GM19193 (cell line): ENCODE results near the gene PRR22.

Experiments
- POLR2A ChIP-seq: IDR thresholded peaks from 4 replicates; pipeline ENCODE4 v1.6.1; 2011; ENCODE audit not compliant: insufficient read depth, insufficient read length; ENCODE audit errors: extremely low read depth

The PRR22 gene

DNA sequence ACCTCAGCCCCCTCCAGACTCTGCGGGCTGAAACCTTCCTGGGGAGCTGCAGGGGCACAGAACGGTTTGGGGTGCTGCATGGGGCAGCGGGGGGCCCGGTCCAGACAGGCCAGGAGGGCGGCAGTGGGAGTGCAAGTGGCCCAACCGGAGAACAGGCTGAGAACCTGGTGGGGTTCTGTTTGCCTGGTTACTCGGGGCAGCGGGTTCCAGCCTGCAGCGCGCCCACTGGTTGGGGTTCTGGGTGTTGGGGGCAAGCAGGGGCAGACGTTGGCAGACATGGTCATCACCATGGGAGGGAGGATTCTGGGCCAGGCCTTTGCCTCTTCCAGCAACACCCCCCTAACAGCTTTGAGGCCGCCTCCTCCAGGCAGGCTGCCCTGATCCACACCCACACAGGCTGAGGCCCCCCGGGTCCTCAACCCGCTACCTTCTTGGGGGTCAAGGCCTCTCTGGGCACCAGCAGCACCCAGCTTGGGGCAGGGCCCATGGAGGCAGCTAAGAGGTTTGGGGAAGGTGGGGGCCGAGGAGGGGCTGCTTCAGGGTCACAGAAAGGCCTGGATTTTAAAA is at the start of gene PRR22:
TSS of gene PRR22 (minus strand) at position 166 of the 567 bp plus-strand sequence. CDS start at position 80, 86 bp downstream.
- no peak for TF ChIP-seq POLR2A

DNA sequence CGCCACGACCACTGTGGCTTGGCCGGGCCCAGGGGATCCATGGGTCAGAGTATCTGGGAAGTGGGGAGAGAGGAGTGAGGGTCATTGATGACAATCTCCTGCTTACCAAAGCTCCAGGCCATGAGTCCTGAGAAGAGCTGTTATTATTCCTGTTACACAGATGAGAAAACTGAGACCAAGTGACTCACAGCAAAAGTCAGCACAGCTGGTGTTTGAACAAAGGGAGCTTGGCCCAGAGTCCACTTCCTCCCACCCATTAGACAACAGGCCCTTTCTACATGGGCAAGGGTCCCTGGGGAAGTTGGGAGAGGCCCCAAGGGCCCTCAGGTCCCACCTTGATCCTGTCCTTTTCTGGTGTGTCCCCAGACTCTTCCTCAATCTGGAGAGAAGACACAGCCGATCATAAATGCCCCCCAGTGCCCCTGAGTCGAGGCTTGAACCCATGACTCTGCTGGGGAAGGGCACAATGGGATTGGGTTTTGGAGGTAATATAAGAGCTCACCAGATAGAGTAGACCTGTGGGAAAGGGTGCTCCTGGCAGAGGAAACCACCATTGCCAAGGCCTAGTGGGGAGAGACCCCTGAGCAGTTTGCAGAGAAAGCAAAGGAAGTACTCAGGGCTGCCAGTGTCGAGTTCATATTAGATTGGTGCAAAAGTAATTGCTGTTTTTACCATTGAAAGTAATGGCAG is 48.1 kb upstream of the PRR22 start:
- TF ChIP-seq POLR2A, result no peak

DNA sequence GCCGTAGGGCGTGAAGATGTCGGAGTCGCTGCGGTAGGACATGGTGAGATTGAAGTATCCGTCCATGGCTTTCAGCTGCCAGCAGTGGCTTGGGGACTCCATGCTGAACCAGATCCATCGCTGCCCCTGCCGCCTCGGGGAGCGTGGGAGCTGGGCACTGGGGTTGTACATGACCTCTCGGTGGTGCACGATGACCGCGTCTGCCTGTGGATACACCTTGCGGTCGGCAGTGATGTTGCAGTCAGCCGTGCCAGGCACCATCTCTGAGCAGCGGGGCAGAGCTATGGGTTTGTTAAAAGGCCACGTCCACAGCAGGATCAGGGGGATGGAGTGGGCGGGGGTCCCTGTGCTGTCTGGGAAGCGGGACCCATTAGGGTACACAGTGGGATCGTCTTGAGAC is 47.5 kb upstream of the PRR22 start:
- TF ChIP-seq POLR2A, result no peak

GRCh38 chr19:5831159-5831558 is 46.6 kb upstream of the PRR22 start:
- no peak for TF ChIP-seq POLR2A

DNA sequence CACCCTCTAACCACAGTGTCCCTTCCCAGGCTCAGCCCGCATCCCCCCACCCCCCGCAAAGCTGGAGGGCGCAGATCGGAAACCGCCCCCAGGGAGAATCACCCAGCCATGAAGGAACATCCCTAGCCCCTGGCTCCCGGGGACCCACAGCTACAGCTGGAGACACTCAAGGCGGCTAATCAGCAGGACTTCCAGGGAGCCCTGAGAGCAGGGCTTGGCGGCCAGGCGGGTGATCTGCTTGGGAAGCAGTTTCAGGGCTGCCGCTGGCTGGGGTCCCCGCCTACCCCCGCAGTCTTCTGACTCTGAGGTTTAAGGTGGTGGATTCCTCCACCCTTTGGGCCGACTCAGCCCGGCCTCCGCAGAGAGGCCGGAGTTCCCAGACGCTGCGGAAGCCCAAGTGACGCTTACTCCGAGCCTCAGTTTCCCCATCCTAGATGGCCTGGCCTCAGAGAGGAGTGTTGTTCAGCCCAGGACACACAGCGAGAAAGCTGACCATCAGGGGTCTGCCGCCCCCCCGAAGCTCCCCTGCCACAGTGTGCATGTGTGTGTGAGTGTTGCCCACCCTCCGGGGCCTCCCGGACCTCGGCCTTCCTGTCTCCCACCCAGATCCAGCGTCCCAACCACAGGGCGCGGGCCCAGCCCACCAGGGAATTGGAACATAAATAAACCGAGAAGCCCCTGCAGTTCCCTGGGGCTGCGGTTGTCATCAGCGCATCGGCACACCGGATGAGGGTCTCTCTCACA is 45.2 kb upstream of the PRR22 start:
- no peak for TF ChIP-seq POLR2A

- TF ChIP-seq POLR2A, result no peak
Observed at GRCh38 chr19:5828661-5829566, 44.4 kb upstream of the PRR22 start.

DNA sequence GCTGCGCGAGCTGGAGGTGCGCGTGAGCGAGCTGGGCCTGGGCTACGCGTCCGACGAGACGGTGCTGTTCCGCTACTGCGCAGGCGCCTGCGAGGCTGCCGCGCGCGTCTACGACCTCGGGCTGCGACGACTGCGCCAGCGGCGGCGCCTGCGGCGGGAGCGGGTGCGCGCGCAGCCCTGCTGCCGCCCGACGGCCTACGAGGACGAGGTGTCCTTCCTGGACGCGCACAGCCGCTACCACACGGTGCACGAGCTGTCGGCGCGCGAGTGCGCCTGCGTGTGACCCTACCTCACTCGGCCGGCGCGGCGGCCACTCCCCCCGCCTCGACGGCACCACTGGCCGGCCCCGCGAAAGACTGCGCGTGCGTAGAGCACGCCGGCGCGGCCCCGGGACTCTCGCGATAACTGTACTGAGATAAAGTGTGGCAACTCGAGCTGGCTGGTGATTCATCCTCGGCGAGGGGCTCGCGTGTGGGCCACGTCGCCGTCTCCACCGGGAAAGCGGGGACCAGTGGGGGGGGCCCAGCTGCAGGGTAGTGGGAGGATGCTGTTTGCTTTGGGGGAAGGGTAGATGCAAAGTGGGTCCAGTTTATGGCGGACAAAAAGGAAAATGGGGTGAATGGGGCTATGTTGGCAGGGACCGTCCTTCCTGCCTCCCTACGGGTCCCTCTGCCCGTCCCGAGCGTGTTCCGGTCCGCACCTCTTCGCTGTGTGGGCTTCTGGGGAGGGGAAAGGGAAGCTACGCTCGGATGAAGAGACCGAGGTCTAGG is 43.5 kb upstream of the PRR22 start:
- peak; percentile 92 for TF ChIP-seq POLR2A

- no peak for TF ChIP-seq POLR2A
Observed at GRCh38 chr19:5827342-5827890, 42.9 kb upstream of the PRR22 start.

DNA sequence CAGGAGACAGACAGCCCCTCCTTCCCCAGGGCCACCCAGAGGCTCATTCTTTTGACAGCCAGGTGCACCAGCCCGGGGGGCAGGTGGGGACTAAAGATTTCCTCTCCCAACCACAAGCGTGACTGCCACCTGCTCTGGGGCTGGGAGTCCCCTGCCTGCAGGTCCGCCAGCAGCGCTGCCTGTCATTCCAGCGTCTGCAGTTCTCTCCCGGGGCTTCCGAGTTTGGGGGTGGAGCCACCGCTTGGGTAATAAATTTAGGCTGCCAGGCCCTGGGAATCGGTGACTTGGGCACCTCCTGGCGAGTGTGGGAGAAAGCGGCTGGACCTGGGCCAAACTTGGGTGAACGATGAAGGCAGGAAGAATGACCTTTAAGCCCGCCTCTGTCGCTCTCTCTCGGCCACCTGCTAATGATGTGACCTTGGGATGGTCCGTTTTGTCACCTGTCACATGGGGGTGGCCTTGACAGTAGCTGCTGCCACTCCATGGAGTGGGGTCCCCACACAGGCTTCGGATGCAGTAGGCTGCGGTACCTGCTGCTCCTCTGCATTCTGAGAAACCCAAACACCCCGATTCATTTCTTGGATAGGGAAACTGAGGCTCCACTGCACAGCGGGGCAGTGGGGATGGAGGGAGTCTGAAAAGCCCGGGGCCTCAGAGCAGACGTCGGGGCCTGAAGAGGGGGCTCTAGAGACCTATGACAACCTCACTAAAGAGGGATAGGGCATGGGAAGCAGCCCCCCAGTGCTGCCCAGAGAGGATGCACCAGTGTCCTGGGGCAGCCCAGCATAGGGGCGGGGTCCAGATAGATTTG is 42.2 kb upstream of the PRR22 start:
- TF ChIP-seq POLR2A, result no peak

GRCh38 chr19:5825178-5825577 is 40.6 kb upstream of the PRR22 start:
- TF ChIP-seq POLR2A, result no peak

DNA sequence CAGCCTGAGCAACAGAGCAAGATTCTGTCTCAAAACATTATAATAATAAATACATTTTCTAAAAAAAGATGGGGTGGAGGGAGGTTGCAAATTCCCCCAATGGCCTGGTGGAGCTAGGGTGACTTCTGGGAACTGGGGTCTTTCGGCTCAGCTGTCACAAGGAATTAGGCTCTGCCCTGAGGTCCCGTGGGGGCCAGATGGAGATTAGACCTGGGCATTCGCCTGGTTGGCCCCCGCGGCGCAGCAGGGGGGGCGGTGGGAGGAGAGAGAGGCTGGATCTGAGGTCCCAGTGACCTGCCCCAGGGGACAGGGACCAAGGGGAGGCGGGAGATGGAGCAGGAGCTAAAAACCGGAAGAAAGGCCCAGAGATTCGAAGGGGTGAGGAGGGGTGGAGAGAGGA is 40.2 kb upstream of the PRR22 start:
- no peak for TF ChIP-seq POLR2A

DNA sequence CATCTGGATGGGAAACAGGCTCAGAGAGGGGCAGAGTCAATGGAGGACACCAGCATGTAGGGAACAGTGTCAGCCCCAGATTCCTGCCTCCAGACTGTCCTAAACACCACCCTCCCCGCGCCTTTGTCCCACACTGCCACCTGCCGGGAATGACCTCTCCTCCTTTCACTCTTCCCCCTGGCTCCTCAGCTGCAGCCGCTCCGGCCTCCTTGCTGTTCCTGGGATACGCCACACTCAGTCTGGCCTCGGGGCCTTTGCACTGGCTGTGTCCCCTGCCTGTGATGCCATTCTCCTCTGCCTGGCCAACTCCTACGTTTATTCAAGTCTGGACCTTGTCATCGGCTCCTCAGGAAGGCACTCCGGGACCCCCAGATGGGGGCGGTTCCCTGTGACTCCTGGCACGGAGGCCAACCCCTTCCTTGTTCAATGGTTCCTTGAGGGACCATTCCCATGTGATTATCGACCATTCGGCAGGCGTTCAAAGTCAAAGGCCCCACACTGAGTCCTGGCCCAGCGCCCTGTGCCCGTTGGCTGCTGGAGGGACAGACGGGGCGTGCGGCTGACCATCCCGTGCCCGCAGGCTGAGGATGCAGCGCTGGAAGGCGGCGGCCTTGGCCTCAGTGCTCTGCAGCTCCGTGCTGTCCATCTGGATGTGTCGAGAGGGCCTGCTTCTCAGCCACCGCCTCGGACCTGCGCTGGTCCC is 39.2 kb upstream of the PRR22 start:
- no peak for TF ChIP-seq POLR2A
